ENCODE results near the gene PCDHGA3.
"Not testable (repeated sequence)": the region's sequence is repeated elsewhere in the genome, so short reads cannot be mapped to it uniquely, and the experiment has no call there.

The PCDHGA3 gene

DNA sequence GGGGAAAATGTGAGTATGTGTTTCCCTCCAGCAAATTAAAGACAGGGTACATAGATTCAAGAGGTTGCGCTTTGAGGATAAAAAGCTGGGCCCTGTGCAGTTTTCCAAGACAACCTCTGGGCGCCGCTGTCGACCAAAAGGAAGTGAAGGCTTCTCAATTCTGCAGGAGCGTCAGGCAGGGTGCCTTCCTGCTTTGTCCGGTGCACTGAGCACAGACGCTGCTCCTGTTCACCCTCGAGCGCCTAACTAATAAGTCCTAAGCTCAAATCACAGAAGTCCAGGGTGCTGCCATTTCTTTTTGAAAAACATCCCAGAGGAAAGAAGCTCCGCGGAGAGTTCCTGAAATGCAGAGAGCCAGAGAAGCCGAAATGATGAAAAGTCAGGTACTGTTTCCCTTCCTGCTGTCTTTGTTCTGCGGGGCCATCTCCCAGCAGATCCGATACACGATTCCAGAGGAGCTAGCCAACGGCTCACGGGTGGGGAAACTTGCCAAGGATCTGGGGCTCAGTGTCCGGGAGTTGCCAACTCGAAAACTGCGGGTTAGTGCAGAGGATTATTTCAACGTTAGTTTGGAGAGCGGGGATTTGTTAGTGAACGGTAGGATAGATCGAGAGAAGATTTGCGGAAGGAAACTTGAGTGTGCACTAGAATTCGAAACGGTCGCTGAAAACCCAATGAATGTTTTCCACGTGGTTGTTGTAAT is 6.4 kb downstream of the PCDHGA3 start, which contains the start of gene PCDHGB1:
Gene PCDHGB1 (plus strand): TSS at position 183 of the 703 bp plus-strand sequence. CDS start 162 bp downstream, at position 345.
- DNase-seq (ENCODE audit: low read depth): no peak

GRCh38 chr5:141351591-141351990 is 8.0 kb downstream of the PCDHGA3 start:
- no peak for DNase-seq (ENCODE audit: low read depth)

DNA sequence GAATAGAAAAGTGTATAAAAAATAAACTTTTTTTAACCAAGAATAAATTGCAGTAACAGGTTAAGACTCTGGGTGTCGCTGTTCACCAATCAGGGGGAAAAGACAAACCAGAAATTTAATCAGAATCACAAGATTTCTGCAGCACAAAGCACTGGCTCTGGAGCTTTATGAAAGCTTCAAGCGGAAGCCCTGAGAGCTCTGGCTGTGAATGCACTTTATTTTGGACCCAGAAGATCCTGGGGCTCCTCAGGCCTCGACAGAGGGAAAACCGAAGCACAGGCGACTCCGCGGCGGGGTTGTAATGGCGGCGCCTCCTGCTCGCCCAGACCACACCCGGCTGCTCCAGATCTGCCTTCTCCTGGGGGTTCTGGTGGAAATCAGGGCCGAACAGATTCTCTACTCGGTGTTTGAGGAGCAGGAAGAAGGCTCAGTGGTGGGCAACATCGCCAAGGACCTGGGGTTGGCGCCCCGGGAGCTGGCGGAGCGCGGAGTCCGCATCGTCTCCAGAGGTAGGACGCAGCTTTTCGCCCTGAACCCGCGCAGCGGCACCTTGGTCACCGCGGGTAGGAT is 11.4 kb downstream of the PCDHGA3 start, which contains the start of gene PCDHGA4:
Gene PCDHGA4 (plus strand): TSS at position 122 of the 570 bp plus-strand sequence. CDS start 87 bp downstream, at position 209.
- no peak for DNase-seq (ENCODE audit: low read depth)

- DNase-seq (ENCODE audit: low read depth): no peak
Observed at GRCh38 chr5:141355641-141356040, 12.0 kb downstream of the PCDHGA3 start.

- no peak for DNase-seq (ENCODE audit: low read depth)
Observed at GRCh38 chr5:141356133-141356532, 12.5 kb downstream of the PCDHGA3 start.

GRCh38 chr5:141356950-141357349 is 13.3 kb downstream of the PCDHGA3 start:
- DNase-seq (ENCODE audit: low read depth): no peak

DNA sequence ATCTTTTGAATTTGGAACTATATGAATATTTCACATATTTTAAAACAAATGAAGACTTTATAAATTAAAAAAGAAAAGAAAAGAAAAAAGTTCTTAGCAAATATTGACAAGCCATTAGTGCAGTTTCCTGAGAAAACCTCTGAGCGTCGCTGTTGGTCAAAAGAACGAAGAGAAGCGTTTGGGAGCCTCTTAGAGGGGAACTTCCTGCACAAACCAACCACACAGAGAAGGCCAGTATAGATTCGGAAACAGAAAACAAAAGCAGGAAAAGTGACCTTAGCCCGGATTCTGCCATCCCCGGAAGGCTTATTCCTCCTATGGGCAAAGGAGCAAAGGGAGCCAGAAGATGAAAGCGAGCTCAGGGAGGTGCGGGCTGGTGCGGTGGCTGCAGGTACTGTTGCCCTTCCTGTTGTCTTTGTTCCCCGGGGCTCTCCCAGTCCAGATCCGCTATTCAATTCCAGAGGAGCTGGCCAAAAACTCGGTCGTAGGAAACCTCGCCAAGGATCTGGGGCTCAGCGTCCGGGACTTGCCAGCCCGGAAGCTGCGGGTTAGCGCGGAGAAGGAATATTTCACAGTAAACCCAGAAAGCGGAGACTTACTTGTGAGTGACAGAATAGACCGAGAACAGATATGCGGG is 16.3 kb downstream of the PCDHGA3 start, which contains the start of gene PCDHGB2:
Gene PCDHGB2 (plus strand): TSS at position 205 of the 637 bp plus-strand sequence. CDS start 142 bp downstream, at position 347.
- DNase-seq (ENCODE audit: low read depth): no peak

GRCh38 chr5:141360685-141361084 is 17.1 kb downstream of the PCDHGA3 start:
- DNase-seq (ENCODE audit: low read depth): no peak

- no peak for DNase-seq (ENCODE audit: low read depth)
Observed at GRCh38 chr5:141362719-141363118, 19.1 kb downstream of the PCDHGA3 start.

DNA sequence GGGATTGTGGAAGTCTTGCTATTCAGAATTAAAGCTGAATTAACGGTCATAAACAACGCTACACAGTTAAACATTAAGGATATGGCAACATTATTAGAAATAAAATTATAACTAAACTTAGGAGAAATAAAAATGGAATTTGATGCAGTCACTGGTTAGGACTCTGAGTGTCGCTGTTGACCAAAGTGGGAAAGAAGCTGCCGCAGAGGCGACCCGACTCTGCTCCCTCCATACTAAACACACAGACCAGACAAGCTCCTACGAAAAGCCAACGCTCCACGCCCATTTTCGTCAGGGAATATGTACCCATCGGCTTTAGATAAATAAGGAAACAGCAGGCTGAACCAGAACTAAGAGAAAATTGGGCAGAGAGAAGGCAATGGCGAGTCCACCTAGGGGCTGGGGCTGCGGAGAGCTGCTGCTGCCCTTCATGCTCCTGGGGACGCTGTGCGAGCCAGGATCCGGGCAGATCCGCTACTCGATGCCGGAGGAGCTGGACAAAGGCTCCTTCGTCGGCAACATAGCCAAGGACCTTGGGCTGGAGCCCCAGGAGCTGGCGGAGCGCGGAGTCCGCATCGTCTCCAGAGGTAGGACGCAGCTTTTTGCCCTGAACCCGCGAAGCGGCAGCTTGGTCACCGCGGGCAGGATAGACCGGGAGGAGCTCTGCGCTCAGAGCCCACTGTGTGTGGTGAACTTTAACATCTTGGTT is 20.5 kb downstream of the PCDHGA3 start, which contains the start of gene PCDHGA5:
Gene PCDHGA5 (plus strand): TSS at position 211 of the 709 bp plus-strand sequence. CDS start 169 bp downstream, at position 380.
- DNase-seq (ENCODE audit: low read depth): no peak

GRCh38 chr5:141366016-141366896 is 22.6 kb downstream of the PCDHGA3 start:
- DNase-seq (ENCODE audit: low read depth): no peak

DNA sequence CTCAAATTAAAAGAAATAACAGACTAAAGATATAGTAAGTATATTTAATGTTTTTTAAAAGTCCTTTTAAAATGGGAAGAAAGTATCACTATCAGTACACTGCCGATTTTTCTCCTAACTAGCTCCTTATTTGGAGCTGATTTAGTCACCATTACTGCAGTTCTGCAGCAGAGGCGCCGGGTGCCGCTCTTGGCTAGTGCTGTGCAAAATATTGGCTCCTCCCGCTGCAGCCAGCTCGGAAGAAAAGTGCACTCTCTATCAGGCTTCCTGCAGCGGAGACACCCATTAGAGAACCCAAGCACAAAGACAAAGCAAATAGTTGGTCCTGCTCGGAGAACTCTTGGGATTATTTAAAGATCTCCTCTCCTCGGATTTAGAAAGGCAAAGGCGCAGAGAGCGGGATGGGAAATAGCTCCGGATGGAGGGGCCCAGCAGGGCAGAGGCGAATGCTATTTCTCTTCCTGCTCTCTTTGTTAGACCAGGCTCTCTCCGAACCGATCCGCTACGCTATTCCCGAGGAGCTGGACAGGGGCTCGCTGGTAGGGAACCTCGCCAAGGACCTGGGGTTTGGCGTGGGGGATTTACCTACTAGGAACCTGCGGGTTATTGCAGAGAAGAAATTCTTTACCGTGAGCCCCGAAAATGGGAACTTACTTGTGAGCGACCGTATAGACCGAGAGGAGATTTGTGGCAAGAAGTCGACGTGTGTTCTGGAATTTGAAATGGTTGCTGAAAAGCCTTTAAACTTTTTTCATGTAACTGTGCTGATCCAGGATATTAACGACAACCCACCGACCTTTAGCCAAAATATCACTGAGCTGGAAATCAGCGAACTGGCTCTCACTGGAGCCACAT is 26.6 kb downstream of the PCDHGA3 start, which contains the start of gene PCDHGB3:
Gene PCDHGB3 (plus strand): TSS at position 249 of the 855 bp plus-strand sequence. CDS start 153 bp downstream, at position 402.
- DNase-seq (ENCODE audit: low read depth): no peak

DNA sequence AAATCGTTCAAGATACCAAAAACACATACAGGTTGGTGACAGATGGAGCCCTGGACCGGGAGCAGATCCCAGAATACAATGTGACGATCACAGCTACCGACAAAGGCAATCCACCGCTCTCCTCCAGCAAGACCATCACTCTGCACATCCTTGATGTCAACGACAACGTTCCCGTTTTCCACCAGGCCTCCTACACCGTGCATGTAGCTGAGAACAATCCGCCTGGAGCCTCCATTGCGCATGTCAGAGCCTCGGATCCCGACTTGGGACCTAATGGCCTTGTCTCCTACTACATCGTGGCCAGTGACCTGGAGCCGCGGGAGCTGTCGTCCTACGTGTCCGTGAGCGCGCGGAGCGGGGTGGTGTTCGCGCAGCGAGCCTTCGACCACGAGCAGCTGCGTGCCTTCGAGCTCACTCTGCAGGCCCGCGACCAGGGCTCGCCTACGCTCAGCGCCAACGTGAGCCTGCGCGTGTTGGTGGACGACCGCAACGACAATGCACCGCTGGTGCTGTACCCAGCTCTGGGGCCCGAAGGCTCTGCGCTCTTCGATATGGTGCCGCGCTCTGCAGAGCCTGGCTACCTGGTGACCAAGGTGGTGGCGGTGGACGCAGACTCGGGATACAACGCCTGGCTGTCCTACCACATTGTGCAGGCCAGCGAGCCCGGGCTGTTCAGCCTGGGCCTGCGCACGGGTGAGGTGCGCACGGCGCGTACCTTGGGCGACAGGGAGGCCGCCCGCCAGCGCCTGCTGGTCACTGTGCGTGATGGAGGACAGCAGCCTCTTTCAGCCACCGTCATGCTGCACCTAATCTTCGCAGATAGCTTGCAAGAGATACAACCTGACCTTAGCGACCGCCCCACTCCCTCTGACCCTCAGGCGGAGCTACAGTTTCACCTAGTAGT is 28.2 kb downstream of the PCDHGA3 start:
- DNase-seq (ENCODE audit: low read depth): no peak

DNA sequence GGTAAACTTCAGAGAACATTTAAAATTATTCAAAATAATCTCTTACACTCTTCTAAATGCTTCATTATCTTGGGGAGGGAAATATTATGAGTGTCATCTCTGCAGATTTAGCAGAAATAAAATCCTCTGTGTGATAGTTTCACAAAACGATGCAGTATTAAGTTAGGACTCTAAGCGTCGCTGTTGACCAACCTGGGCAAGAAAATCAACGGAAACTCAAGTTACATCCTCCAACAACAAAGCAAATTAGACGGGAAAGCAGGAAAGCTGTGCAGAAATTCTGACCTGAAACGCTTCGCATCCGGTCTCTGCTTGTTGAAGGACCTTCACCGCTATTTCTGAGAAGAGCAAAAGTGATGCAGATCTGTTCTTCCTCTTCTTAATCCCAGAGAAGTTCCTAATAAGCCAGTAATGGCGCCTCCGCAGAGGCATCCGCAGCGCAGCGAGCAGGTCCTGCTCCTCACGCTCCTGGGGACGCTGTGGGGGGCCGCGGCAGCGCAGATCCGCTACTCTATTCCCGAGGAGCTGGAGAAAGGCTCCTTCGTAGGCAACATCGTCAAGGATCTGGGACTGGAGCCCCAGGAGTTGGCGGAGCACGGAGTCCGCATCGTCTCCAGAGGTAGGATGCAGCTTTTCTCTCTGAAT is 30.2 kb downstream of the PCDHGA3 start, which contains the start of gene PCDHGA6:
Gene PCDHGA6 (plus strand): TSS at position 219 of the 645 bp plus-strand sequence. CDS start 193 bp downstream, at position 412.
- DNase-seq (ENCODE audit: low read depth): no peak

DNA sequence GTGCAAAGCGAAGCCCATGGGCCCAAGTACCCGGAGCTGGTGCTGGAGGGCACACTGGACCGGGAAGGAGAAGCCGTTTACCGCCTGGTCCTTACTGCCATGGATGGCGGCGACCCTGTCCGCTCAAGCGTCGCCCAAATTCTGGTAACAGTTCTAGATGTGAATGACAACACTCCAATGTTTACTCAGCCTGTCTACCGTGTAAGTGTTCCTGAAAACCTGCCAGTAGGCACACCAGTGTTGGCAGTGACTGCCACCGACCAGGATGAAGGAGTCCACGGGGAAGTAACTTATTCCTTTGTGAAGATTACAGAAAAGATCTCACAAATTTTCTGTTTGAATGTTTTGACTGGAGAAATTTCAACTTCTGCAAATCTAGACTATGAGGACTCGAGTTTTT is 31.0 kb downstream of the PCDHGA3 start:
- no peak for DNase-seq (ENCODE audit: low read depth)

DNA sequence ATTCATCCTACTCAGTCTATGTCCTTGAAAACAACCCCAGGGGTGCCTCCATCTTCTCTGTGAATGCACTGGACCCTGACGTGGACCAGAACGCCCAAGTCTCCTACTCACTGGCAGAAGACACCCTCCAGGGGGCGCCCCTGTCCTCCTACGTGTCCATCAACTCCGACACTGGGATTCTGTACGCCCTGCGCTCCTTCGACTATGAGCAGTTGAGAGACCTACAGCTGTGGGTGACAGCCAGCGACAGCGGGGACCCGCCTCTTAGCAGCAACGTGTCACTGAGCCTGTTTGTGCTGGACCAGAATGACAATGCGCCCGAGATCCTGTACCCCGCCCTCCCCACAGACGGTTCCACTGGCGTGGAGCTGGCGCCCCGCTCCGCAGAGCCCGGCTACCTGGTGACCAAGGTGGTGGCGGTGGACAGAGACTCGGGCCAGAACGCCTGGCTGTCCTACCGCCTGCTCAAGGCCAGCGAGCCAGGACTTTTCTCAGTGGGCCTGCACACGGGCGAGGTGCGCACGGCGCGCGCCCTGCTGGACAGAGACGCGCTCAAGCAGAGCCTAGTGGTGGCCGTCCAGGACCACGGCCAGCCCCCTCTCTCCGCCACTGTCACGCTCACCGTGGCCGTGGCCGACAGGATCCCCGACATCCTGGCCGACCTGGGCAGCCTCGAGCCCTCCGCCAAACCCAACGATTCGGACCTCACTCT is 32.0 kb downstream of the PCDHGA3 start:
- not testable (repeated sequence) for DNase-seq (ENCODE audit: low read depth)

- no peak for DNase-seq (ENCODE audit: low read depth)
Observed at GRCh38 chr5:141382469-141383294, 39.1 kb downstream of the PCDHGA3 start, which contains the start of gene PCDHGA7. PCDHGA7 (plus strand) TSS chr5:141382742; CDS start chr5:141382900, 158 bp downstream.

All from stimulated activated CD8-positive, alpha-beta memory T cell treated with anti-CD3 and anti-CD28 coated beads, Interleukin-15, amount 100 ng/mL, for 24 hours (primary cell).